Kidney (tissue), 14 donors: ENCODE measurements around the gene PRICKLE4. TPM values are rescaled to one million over a fixed set of nuclear protein-coding genes. Genes with fewer than 3 reads are reported as not detected.
"Not testable (repeated sequence)": the region's sequence is repeated elsewhere in the genome, so short reads cannot be mapped to it uniquely, and the experiment has no call there.

Experiments
- DNase-seq, 5 donors: peaks; one replicate each; pipeline ENCODE4 v3.0.0-alpha.2; 2013 to 2020
- FAIRE-seq: peaks from 2 replicates; lab custom pipeline; 2012; peaks lifted over from hg19 to GRCh38; lab: Jason Lieb, UNC
- H3K27ac ChIP-seq, 2 donors: one replicate each; pipeline ENCODE4 v1.7.0; 2013; ENCODE audit warnings: low read depth in 2 of 2, low read length in 2 of 2, inconsistent platforms in 1 of 2
- H3K27me3 ChIP-seq: one replicate; pipeline ENCODE4 v1.7.1; 2013; ENCODE audit warnings: low read length, inconsistent platforms; ENCODE audit not compliant: control insufficient read depth, insufficient read depth
- H3K36me3 ChIP-seq, 3 donors: one replicate each; pipeline versions ENCODE4 v1.7.0 to v1.7.1; 2013; ENCODE audit warnings: low read length in 3 of 3, control low read depth in 1 of 3, inconsistent platforms in 1 of 3; ENCODE audit not compliant: insufficient read depth in 3 of 3, control insufficient read depth in 2 of 3
- H3K4me1 ChIP-seq, 3 donors: one replicate each; pipeline versions ENCODE4 v1.7.0 to v1.7.1; 2013; ENCODE audit warnings: low read length in 3 of 3, inconsistent platforms in 1 of 3, low read depth in 1 of 3; ENCODE audit not compliant: control insufficient read depth in 2 of 3, insufficient read depth in 2 of 3
- H3K4me3 ChIP-seq, 3 donors: one replicate each; pipeline versions ENCODE4 v1.7.0 to v1.8.1; 2013; ENCODE audit warnings: low read length in 3 of 3, control low read depth in 1 of 3, inconsistent platforms in 1 of 3
- H3K9ac ChIP-seq, 3 donors: one replicate each; pipeline versions ENCODE4 v1.7.0 to v1.7.1; 2013; ENCODE audit warnings: low read length in 3 of 3, control low read depth in 1 of 3, inconsistent platforms in 1 of 3
- H3K9me3 ChIP-seq, 3 donors: one replicate each; pipeline versions ENCODE4 v1.7.0 to v1.7.1; 2013; ENCODE audit warnings: low read length in 3 of 3, control low read depth in 1 of 3, inconsistent platforms in 1 of 3; ENCODE audit not compliant: control insufficient read depth in 2 of 3, insufficient read depth in 1 of 3
- intact Hi-C: fragments of 100-400 bp; cut with DNase I; formaldehyde crosslinking; loops from one replicate; pipeline ENCODE4 v1.11.1; 2022
- polyA plus RNA-seq: library from polyadenylated mRNA; stranded (reverse); fragments of 350-450 nt; fragmentation: Illumina TruSeq; extraction: RNeasy Lipid Tissue Mini Kit (QIAGEN cat#74804); gene quantifications from one replicate; pipeline ENCODE4 v1.2.3, GENCODE V29; 2014; ENCODE audit warnings: low read depth, low replicate concordance; ENCODE audit not compliant: insufficient read depth
- total RNA-seq: library from RNA; stranded (reverse); fragmentation: NEBNext Ultra II Directional; extraction: Animal tissue kit (Norgen Biotek cat#: 25700); gene quantifications from one replicate; pipeline ENCODE4 v1.2.1, GENCODE V29; 2021
- TF ChIP-seq, protein P1 (sequence below): IDR thresholded peaks from 3 replicates; pipeline ENCODE4 v1.5.1; 2012; ENCODE audit warnings: mild to moderate bottlenecking, moderate library complexity, borderline replicate concordance; ENCODE audit not compliant: insufficient read depth; ENCODE audit errors: extremely low read depth
- donor health status: control.
- donor health status: control.
- donor health status: control.
- donor health status: control.
- donor health status: control.
- donor health status: DM: yes; HTN: yes; CAD: no.
- donor health status: Normal renal cell carcinoma (clear cell type).

PRICKLE4 gene
- total and polyA plus RNA-seq, 2 donors from 2014 or later, result 1.4 to 6.5 TPM

DNA sequence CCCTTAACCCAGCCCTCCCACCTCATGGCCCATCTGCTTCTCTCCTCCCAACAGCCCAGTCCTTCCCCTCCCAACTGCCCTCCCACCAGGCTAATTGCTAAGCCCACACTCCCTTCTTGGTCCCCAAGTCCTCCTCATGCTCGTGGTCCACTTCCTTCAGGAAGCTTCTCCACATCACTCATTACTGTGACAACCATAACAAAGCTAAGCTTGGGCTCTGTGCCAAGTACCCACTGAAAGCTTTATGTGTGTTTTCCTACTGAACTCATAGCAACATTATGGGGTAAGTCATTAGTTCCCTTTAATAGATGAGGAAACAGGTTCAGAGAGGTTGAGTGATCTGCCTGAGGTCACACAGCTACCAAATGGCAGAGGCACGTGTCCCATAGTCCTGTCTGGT is 17.1 kb upstream of the PRICKLE4 start:
- H3K4me1 ChIP-seq, result peaks cover 0 to 6% (median 0%) of the 10 kb centered on the region in 3 donors
- no peak overlapping the region for H3K4me3 ChIP-seq
- TF ChIP-seq, protein P1, sequence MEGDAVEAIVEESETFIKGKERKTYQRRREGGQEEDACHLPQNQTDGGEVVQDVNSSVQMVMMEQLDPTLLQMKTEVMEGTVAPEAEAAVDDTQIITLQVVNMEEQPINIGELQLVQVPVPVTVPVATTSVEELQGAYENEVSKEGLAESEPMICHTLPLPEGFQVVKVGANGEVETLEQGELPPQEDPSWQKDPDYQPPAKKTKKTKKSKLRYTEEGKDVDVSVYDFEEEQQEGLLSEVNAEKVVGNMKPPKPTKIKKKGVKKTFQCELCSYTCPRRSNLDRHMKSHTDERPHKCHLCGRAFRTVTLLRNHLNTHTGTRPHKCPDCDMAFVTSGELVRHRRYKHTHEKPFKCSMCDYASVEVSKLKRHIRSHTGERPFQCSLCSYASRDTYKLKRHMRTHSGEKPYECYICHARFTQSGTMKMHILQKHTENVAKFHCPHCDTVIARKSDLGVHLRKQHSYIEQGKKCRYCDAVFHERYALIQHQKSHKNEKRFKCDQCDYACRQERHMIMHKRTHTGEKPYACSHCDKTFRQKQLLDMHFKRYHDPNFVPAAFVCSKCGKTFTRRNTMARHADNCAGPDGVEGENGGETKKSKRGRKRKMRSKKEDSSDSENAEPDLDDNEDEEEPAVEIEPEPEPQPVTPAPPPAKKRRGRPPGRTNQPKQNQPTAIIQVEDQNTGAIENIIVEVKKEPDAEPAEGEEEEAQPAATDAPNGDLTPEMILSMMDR, result no peak
- no peaks in the 10 kb centered on the region for H3K27me3 ChIP-seq
- no peak overlapping the region for H3K9ac ChIP-seq
- no peak overlapping the region for H3K27ac ChIP-seq
- FAIRE-seq (no peak), DNase-seq (peak in 3 of 5 donors; percentile 29 to 68 (median 42))
- intact Hi-C loops, result no loop called here
- H3K36me3 ChIP-seq, result no peaks in the 10 kb centered on the region
- H3K9me3 ChIP-seq, result no peaks in the 10 kb centered on the region

GRCh38 chr6:41766043-41766664 is 14.4 kb upstream of the PRICKLE4 start:
- H3K9me3 ChIP-seq, DNase-seq, H3K27ac ChIP-seq, H3K9ac ChIP-seq, intact Hi-C loops, H3K4me1 ChIP-seq, H3K27me3 ChIP-seq, H3K36me3 ChIP-seq, FAIRE-seq, H3K4me3 ChIP-seq: not testable (repeated sequence)

DNA sequence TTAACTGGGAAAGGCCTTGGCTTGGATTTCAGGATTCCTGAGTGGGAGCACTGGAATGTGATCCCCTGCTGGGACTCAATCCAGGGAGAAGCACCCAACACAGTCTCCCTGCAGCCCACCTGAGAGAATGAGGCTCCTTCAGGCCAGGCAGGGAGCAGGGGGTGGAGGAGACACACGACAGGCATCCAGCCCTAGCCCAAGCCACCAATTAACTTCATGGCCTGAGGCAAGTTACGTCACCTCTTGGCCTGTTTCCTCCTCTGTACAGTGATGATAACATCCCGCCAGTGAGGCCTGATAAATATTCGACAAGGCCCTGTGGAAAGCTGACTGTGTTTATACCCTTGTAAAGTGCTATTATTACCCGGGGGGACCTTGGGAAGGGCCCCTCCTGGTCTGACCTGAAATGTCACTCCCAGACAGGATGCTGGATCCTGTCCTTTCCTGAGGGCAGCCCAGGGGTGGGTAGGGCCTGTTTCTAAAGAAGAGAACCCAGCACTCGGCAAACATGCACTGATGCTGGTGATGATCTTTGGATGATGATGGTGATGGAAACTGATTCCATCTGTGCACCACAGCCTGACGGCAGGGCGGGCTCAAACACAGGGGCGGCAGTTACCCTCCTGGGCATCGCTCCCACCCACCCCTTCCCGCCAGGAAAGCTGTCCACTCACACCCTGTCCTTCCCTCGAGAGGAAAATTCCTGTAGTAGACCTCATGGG is 13.3 kb upstream of the PRICKLE4 start:
- intact Hi-C loops, result no loop called here
- TF ChIP-seq, protein P1, result no peak
- no peak for FAIRE-seq
- H3K9me3 ChIP-seq, result no peaks in the 10 kb centered on the region
- no peak overlapping the region for H3K9ac ChIP-seq
- DNase-seq, result peak in 4 of 5 donors; percentile 50 to 76 (median 60)
- H3K36me3 ChIP-seq, result peaks cover 0 to 8% (median 7%) of the 10 kb centered on the region in 3 donors
- H3K4me1 ChIP-seq, result peaks cover 0 to 6% (median 0%) of the 10 kb centered on the region in 3 donors
- H3K4me3 ChIP-seq, result no peak overlapping the region
- no peaks in the 10 kb centered on the region for H3K27me3 ChIP-seq
- H3K27ac ChIP-seq, result no peak overlapping the region

DNA sequence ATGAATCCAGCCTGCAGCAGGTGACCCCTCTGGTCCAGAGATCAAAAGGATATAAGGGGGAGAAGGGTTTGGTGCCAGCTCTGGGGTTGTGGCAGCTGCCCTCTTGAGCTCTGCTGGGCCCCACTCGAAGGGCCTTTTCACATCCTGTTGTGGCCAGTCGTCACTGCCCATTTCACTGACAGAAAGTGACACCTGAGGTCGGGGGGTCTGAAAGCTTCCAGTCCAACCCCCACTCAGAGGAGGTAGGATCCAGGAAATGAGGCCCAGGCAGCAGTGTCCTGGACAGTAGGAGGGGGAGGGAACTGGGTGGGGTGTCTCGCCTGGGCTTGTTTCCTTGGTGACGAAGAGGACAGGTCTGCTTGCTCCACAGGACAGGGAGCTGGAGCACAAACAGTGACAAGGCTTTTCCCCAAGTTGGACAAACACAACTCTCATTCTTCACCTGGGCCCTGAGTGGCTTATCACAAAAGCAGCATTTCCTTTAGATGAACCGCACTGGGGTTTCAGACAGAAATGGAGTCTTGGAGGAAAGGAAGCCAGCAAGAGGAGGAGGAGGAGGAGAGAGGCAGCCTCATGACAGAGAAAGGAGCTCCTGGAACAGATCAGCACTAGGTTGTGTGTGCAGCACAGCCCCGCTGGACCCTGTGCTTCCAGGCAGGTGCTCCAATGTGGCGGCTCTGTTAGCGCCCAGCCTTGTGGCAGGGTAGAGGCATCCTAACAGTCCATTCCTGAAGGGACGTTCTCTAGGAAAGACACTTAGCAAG is 11.9 kb upstream of the PRICKLE4 start:
- intact Hi-C loops, result no loop called here
- no peaks in the 10 kb centered on the region for H3K9me3 ChIP-seq
- no peaks in the 10 kb centered on the region for H3K27me3 ChIP-seq
- H3K27ac ChIP-seq, result no peak overlapping the region
- peaks cover 0 to 6% (median 0%) of the 10 kb centered on the region in 3 donors for H3K4me1 ChIP-seq
- peaks cover 0 to 9% (median 9%) of the 10 kb centered on the region in 3 donors for H3K36me3 ChIP-seq
- peak in 4 of 5 donors; percentile 56 to 73 (median 61) for DNase-seq
- TF ChIP-seq, protein P1, result no peak
- H3K4me3 ChIP-seq, result no peak overlapping the region
- no peak overlapping the region for H3K9ac ChIP-seq
- FAIRE-seq, result no peak
